WTC11 (cell line): ENCODE results near the gene SOAT2. TPM values are rescaled to one million over a fixed set of nuclear protein-coding genes. Genes with fewer than 3 reads are reported as not detected.

Source experiments
- ATAC-seq: fragments of 200-7000 bp; cut with Tn5 transposase; 2 replicates; pipeline ENCODE4 v1.10.0; 2021; ENCODE audit warnings: mild to moderate bottlenecking, moderate library complexity
- CTCF ChIA-PET: fragments of 300-600 bp; sonication (Branson Sonifier 250); formaldehyde crosslinking; loops from one replicate; lab custom pipeline; 2021; ENCODE audit warnings: antibody characterized with exemption; lab: Charles Lee
- POLR2A ChIA-PET: fragments of 350-600 bp; sonication (Branson Sonifier 250); formaldehyde crosslinking; loops from one replicate; lab custom pipeline; 2021; ENCODE audit warnings: antibody characterized with exemption; lab: Charles Lee
- DNase-seq: peaks from one replicate; pipeline ENCODE4 v3.0.0; 2021; ENCODE audit warnings: low spot score
- H3K27ac Mint-ChIP-seq: 2 replicates; pipeline ENCODE4 v1.8.0; 2021; ENCODE audit warnings: mixed read lengths
- H3K27me3 Mint-ChIP-seq: 2 replicates; pipeline ENCODE4 v1.8.0; 2021; ENCODE audit warnings: low read depth, mild to moderate bottlenecking, moderate library complexity, mixed read lengths
- H3K36me3 Mint-ChIP-seq: 2 replicates; pipeline ENCODE4 v1.8.0; 2021; ENCODE audit warnings: mixed read lengths
- H3K4me1 Mint-ChIP-seq: 2 replicates; pipeline ENCODE4 v1.8.0; 2022; ENCODE audit warnings: mixed read lengths
- H3K4me3 Mint-ChIP-seq: 2 replicates; pipeline ENCODE4 v1.8.0; 2021; ENCODE audit warnings: mild to moderate bottlenecking, moderate library complexity, mixed read lengths
- H3K9me3 Mint-ChIP-seq: 2 replicates; pipeline ENCODE4 v1.8.0; 2021; ENCODE audit warnings: mixed read lengths
- ELF4 ChIP-seq: sonication (generic); formaldehyde crosslinking; IDR thresholded peaks from 2 replicates; pipeline ENCODE4 v1.8.1; 2022; ENCODE audit warnings: low read depth, mild to moderate bottlenecking, moderate library complexity, missing genetic modification reagents
- ESRRA ChIP-seq: sonication (generic); formaldehyde crosslinking; IDR thresholded peaks from 2 replicates; pipeline ENCODE4 v1.8.1; 2022; ENCODE audit warnings: mild to moderate bottlenecking, missing genetic modification reagents, borderline replicate concordance
- NFATC4 ChIP-seq: fragments of 250-450 bp; sonication (Bioruptor Pico); IDR thresholded peaks from 2 replicates; pipeline ENCODE4 v1.9.0; 2021; ENCODE audit warnings: mild to moderate bottlenecking
- SMAD3 ChIP-seq: sonication (generic); formaldehyde crosslinking; IDR thresholded peaks from 2 replicates; pipeline ENCODE4 v1.8.0; 2022; ENCODE audit warnings: missing genetic modification reagents, mild to moderate bottlenecking, borderline replicate concordance
- SOX15 ChIP-seq: fragments of 250-450 bp; sonication (Bioruptor Pico); IDR thresholded peaks from 2 replicates; pipeline ENCODE4 v1.9.0; 2021; ENCODE audit warnings: mild to moderate bottlenecking
- TP53 ChIP-seq: sonication (generic); formaldehyde crosslinking; IDR thresholded peaks from 2 replicates; pipeline ENCODE4 v1.8.1; 2023; ENCODE audit warnings: mild to moderate bottlenecking, missing genetic modification reagents
- ZBTB21 ChIP-seq: sonication (generic); formaldehyde crosslinking; IDR thresholded peaks from 2 replicates; pipeline ENCODE4 v1.8.1; 2023; ENCODE audit warnings: mild to moderate bottlenecking, missing genetic modification reagents, borderline replicate concordance
- ZNF138 ChIP-seq: sonication (generic); formaldehyde crosslinking; conservative IDR thresholded peaks from 2 replicates; pipeline ENCODE4 v1.8.1; 2022; ENCODE audit warnings: mild to moderate bottlenecking, moderate library complexity, missing genetic modification reagents
- ZNF219 ChIP-seq: sonication (generic); formaldehyde crosslinking; IDR thresholded peaks from 2 replicates; pipeline ENCODE4 v1.8.0; 2023; ENCODE audit warnings: missing genetic modification reagents, mild to moderate bottlenecking, borderline replicate concordance
- ZNF317 ChIP-seq: sonication (generic); formaldehyde crosslinking; IDR thresholded peaks from 2 replicates; pipeline ENCODE4 v1.8.1; 2023; ENCODE audit warnings: low read depth, mild to moderate bottlenecking, moderate library complexity, missing genetic modification reagents, borderline replicate concordance
- total RNA-seq: library from RNA; stranded (reverse); gene quantifications from 3 replicates; pipeline ENCODE4 v1.2.3, GENCODE V29; 2021
- TF ChIP-seq, protein P1 (sequence below): sonication (generic); formaldehyde crosslinking; IDR thresholded peaks from 2 replicates; pipeline ENCODE4 v1.8.1; 2023; ENCODE audit warnings: mild to moderate bottlenecking, missing genetic modification reagents
- TF ChIP-seq, protein P2 (sequence below): sonication (generic); formaldehyde crosslinking; IDR thresholded peaks from 2 replicates; pipeline ENCODE4 v1.8.0; 2023; ENCODE audit warnings: missing genetic modification reagents
- TF ChIP-seq, protein P3 (sequence below): sonication (generic); formaldehyde crosslinking; IDR thresholded peaks from 2 replicates; pipeline ENCODE4 v1.8.1; 2023; ENCODE audit warnings: mild to moderate bottlenecking, missing genetic modification reagents
- TF ChIP-seq, protein P4 (sequence below): sonication (generic); formaldehyde crosslinking; IDR thresholded peaks from 2 replicates; pipeline ENCODE4 v1.8.0; 2022; ENCODE audit warnings: mild to moderate bottlenecking, missing genetic modification reagents
- TF ChIP-seq, protein P5 (sequence below): sonication (generic); formaldehyde crosslinking; IDR thresholded peaks from 2 replicates; pipeline ENCODE4 v1.8.1; 2023; ENCODE audit warnings: mild to moderate bottlenecking, missing genetic modification reagents, borderline replicate concordance
- TF ChIP-seq, protein P6 (sequence below): fragments of 250-450 bp; sonication (Bioruptor Pico); IDR thresholded peaks from 2 replicates; pipeline ENCODE4 v1.8.0; 2021; ENCODE audit warnings: mild to moderate bottlenecking
- TF ChIP-seq, protein P7 (sequence below): sonication (generic); formaldehyde crosslinking; IDR thresholded peaks from 2 replicates; pipeline ENCODE4 v1.8.0; 2023; ENCODE audit warnings: mild to moderate bottlenecking, missing genetic modification reagents
- TF ChIP-seq, protein P8 (sequence below): fragments of 250-450 bp; sonication (Bioruptor Pico); IDR thresholded peaks from 2 replicates; pipeline ENCODE4 v1.9.0; 2021; ENCODE audit warnings: mild to moderate bottlenecking

SOAT2 gene
- total RNA-seq, 1 experiment from 2014 or later, result not detected

DNA sequence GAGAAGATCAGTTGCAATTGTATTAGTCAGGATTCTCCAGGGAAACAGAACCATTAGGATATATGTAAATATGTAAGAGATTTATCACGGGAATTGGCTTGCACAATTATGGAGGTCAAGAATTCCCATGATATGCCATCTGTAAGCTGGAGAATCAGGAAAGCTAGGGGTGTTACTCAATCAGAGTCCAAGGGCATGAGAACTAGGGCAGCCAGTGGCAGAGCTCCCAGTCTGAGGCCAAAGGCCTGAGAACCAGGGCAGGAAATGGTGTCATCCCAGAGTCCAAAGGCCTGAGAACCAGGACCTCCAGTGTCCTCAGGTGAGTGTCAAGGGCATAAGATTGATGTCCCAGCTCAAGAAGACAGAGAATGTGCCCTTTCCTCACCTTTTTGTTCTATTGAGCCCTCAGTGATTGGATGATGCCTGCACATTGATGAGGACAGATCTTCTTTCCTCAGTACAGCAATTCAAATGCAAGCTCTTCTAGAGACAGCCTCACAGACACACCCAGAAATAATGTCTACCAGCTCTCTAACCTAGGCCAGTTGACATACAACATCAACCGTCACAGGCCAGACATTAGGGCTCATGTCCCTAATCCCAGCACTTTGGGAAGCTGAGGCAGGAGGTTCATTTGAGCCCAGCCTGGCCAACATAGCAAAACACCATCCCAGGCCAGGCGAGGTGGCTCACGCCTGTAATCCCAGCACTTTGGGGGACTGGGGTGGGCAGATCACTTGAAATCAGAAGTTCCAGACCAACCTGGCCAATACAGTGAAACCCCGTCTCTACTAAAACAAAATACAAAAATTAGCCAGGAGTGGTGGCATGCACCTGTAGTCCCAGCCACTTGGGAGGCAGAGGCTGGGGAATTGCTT is 42.3 kb downstream of the SOAT2 start:
- H3K27me3 Mint-ChIP-seq, result peaks cover 15% of the 10 kb centered on the region
- H3K4me1 Mint-ChIP-seq, result peaks cover 3% of the 10 kb centered on the region; the same call in 1 of the 2 replicates
- no peak overlapping the region for H3K27ac Mint-ChIP-seq
- no peak overlapping the region for H3K4me3 Mint-ChIP-seq
- ATAC-seq (no peak), DNase-seq (no peak)
- no peaks in the 10 kb centered on the region for H3K9me3 Mint-ChIP-seq
- TF ChIP-seq SOX15, result no peak
- TF ChIP-seq, protein P1, sequence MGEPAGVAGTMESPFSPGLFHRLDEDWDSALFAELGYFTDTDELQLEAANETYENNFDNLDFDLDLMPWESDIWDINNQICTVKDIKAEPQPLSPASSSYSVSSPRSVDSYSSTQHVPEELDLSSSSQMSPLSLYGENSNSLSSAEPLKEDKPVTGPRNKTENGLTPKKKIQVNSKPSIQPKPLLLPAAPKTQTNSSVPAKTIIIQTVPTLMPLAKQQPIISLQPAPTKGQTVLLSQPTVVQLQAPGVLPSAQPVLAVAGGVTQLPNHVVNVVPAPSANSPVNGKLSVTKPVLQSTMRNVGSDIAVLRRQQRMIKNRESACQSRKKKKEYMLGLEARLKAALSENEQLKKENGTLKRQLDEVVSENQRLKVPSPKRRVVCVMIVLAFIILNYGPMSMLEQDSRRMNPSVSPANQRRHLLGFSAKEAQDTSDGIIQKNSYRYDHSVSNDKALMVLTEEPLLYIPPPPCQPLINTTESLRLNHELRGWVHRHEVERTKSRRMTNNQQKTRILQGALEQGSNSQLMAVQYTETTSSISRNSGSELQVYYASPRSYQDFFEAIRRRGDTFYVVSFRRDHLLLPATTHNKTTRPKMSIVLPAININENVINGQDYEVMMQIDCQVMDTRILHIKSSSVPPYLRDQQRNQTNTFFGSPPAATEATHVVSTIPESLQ (CRISPR knock-in tag), result no peak
- TF ChIP-seq ESRRA (CRISPR knock-in tag), result no peak
- TF ChIP-seq ZNF317 (CRISPR knock-in tag), result no peak
- TF ChIP-seq ZNF138, result no peak
- TF ChIP-seq, all 79 proteins: peak for 0
- POLR2A ChIA-PET, result no interaction called here
- CTCF ChIA-PET, result interaction anchor here (2.0 to 3.1 kb wide), 2 partner anchors 14 to 80 kb away, joined by 8 to 10 read pairs; no protein-coding TSS in a partner anchor
- H3K36me3 Mint-ChIP-seq, result no peaks in the 10 kb centered on the region

DNA sequence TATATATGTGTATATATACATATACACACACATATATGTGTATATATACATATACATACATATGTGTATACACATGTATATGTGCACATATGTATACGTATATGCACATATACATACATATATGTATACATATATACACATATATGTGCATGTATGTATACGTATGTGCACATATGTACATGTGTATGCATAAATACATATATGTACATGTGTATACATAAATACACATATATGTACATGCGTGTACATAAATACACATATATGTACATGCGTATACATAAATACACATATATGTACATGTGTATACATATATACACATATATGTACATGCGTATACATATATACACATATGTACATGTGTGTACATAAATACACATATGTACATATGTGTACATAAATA is 43.9 kb downstream of the SOAT2 start:
- ChIA-PET POLR2A (no interaction called here), CTCF (interaction anchor here (1.0 kb wide), 1 partner anchor 13 kb away, joined by 3 read pairs; no protein-coding TSS in a partner anchor)
- no peak overlapping the region for H3K27ac Mint-ChIP-seq
- H3K4me1 Mint-ChIP-seq, result peaks cover 3% of the 10 kb centered on the region; the same call in 1 of the 2 replicates
- peaks cover 23% of the 10 kb centered on the region for H3K27me3 Mint-ChIP-seq
- no peaks in the 10 kb centered on the region for H3K9me3 Mint-ChIP-seq
- no peak for DNase-seq
- ATAC-seq, result no peak
- no peak overlapping the region for H3K4me3 Mint-ChIP-seq
- no peaks in the 10 kb centered on the region for H3K36me3 Mint-ChIP-seq
- no peak for TF ChIP-seq ELF4 (CRISPR knock-in tag)
- TF ChIP-seq ZNF219 (CRISPR knock-in tag), result no peak
- TF ChIP-seq, protein P2, sequence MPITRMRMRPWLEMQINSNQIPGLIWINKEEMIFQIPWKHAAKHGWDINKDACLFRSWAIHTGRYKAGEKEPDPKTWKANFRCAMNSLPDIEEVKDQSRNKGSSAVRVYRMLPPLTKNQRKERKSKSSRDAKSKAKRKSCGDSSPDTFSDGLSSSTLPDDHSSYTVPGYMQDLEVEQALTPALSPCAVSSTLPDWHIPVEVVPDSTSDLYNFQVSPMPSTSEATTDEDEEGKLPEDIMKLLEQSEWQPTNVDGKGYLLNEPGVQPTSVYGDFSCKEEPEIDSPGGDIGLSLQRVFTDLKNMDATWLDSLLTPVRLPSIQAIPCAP (CRISPR knock-in tag), result no peak
- TF ChIP-seq, protein P3, sequence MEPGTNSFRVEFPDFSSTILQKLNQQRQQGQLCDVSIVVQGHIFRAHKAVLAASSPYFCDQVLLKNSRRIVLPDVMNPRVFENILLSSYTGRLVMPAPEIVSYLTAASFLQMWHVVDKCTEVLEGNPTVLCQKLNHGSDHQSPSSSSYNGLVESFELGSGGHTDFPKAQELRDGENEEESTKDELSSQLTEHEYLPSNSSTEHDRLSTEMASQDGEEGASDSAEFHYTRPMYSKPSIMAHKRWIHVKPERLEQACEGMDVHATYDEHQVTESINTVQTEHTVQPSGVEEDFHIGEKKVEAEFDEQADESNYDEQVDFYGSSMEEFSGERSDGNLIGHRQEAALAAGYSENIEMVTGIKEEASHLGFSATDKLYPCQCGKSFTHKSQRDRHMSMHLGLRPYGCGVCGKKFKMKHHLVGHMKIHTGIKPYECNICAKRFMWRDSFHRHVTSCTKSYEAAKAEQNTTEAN, result no peak
- TF ChIP-seq SMAD3, result no peak
- TF ChIP-seq, protein P4, sequence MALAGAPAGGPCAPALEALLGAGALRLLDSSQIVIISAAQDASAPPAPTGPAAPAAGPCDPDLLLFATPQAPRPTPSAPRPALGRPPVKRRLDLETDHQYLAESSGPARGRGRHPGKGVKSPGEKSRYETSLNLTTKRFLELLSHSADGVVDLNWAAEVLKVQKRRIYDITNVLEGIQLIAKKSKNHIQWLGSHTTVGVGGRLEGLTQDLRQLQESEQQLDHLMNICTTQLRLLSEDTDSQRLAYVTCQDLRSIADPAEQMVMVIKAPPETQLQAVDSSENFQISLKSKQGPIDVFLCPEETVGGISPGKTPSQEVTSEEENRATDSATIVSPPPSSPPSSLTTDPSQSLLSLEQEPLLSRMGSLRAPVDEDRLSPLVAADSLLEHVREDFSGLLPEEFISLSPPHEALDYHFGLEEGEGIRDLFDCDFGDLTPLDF (CRISPR knock-in tag), result no peak
- TF ChIP-seq, protein P5, sequence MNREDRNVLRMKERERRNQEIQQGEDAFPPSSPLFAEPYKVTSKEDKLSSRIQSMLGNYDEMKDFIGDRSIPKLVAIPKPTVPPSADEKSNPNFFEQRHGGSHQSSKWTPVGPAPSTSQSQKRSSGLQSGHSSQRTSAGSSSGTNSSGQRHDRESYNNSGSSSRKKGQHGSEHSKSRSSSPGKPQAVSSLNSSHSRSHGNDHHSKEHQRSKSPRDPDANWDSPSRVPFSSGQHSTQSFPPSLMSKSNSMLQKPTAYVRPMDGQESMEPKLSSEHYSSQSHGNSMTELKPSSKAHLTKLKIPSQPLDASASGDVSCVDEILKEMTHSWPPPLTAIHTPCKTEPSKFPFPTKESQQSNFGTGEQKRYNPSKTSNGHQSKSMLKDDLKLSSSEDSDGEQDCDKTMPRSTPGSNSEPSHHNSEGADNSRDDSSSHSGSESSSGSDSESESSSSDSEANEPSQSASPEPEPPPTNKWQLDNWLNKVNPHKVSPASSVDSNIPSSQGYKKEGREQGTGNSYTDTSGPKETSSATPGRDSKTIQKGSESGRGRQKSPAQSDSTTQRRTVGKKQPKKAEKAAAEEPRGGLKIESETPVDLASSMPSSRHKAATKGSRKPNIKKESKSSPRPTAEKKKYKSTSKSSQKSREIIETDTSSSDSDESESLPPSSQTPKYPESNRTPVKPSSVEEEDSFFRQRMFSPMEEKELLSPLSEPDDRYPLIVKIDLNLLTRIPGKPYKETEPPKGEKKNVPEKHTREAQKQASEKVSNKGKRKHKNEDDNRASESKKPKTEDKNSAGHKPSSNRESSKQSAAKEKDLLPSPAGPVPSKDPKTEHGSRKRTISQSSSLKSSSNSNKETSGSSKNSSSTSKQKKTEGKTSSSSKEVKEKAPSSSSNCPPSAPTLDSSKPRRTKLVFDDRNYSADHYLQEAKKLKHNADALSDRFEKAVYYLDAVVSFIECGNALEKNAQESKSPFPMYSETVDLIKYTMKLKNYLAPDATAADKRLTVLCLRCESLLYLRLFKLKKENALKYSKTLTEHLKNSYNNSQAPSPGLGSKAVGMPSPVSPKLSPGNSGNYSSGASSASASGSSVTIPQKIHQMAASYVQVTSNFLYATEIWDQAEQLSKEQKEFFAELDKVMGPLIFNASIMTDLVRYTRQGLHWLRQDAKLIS (CRISPR knock-in tag), result no peak
- TF ChIP-seq, protein P6, sequence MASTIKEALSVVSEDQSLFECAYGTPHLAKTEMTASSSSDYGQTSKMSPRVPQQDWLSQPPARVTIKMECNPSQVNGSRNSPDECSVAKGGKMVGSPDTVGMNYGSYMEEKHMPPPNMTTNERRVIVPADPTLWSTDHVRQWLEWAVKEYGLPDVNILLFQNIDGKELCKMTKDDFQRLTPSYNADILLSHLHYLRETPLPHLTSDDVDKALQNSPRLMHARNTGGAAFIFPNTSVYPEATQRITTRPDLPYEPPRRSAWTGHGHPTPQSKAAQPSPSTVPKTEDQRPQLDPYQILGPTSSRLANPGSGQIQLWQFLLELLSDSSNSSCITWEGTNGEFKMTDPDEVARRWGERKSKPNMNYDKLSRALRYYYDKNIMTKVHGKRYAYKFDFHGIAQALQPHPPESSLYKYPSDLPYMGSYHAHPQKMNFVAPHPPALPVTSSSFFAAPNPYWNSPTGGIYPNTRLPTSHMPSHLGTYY, result no peak
- TF ChIP-seq, protein P7, sequence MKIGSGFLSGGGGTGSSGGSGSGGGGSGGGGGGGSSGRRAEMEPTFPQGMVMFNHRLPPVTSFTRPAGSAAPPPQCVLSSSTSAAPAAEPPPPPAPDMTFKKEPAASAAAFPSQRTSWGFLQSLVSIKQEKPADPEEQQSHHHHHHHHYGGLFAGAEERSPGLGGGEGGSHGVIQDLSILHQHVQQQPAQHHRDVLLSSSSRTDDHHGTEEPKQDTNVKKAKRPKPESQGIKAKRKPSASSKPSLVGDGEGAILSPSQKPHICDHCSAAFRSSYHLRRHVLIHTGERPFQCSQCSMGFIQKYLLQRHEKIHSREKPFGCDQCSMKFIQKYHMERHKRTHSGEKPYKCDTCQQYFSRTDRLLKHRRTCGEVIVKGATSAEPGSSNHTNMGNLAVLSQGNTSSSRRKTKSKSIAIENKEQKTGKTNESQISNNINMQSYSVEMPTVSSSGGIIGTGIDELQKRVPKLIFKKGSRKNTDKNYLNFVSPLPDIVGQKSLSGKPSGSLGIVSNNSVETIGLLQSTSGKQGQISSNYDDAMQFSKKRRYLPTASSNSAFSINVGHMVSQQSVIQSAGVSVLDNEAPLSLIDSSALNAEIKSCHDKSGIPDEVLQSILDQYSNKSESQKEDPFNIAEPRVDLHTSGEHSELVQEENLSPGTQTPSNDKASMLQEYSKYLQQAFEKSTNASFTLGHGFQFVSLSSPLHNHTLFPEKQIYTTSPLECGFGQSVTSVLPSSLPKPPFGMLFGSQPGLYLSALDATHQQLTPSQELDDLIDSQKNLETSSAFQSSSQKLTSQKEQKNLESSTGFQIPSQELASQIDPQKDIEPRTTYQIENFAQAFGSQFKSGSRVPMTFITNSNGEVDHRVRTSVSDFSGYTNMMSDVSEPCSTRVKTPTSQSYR, result no peak
- TF ChIP-seq NFATC4 (CRISPR knock-in tag), result no peak
- no peak for TF ChIP-seq ZBTB21 (CRISPR knock-in tag)
- TF ChIP-seq, protein P8, sequence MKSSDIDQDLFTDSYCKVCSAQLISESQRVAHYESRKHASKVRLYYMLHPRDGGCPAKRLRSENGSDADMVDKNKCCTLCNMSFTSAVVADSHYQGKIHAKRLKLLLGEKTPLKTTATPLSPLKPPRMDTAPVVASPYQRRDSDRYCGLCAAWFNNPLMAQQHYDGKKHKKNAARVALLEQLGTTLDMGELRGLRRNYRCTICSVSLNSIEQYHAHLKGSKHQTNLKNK, result no peak
- no peak for TF ChIP-seq TP53 (CRISPR knock-in tag)
